IPS-18a (cell line): ENCODE results near the gene TIPARP.

Experiments
- H3K27ac ChIP-seq: one replicate; pipeline ENCODE4 v1.5.1; 2013; ENCODE audit warnings: low read length
- H3K27me3 ChIP-seq: one replicate; pipeline ENCODE4 v1.6.1; 2013; ENCODE audit warnings: mild to moderate bottlenecking, low read length; ENCODE audit not compliant: control insufficient read depth, insufficient read depth
- H3K36me3 ChIP-seq: one replicate; pipeline ENCODE4 v1.6.1; 2013; ENCODE audit warnings: low read depth, low read length; ENCODE audit not compliant: control insufficient read depth
- H3K4me1 ChIP-seq: one replicate; pipeline ENCODE4 v1.6.1; 2013; ENCODE audit warnings: low read depth, low read length; ENCODE audit not compliant: control insufficient read depth
- H3K4me3 ChIP-seq: one replicate; pipeline ENCODE4 v1.5.1; 2013; ENCODE audit warnings: low read length
- H3K9ac ChIP-seq: one replicate; pipeline ENCODE4 v1.6.1; 2013; ENCODE audit warnings: mild to moderate bottlenecking, low read length, moderate library complexity
- H3K9me3 ChIP-seq: one replicate; pipeline ENCODE4 v1.6.1; 2013; ENCODE audit warnings: low read depth, low read length; ENCODE audit not compliant: control insufficient read depth

TIPARP gene

DNA sequence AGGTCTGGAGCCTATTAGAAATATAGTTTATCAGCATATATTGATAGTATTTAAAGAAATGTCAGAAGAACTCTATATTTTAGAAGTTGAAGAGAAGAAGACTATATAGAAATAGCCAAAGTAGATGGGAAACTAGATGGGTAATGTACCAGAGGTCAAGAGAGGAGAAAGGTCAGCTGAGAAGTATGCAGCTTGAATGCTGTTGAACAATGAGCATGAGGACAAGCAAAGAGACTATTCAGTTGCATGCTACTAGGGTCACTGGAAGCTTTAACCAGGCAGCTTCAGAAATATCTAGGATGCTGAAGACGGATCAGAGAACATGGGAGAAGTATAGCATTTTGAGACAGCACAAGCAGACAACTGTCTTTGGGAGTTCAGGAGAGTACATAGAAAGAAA is 19.6 kb upstream of the TIPARP start:
- H3K9ac ChIP-seq, result no peak overlapping the region
- no peak overlapping the region for H3K4me3 ChIP-seq
- no peak overlapping the region for H3K27ac ChIP-seq
- no peaks in the 10 kb centered on the region for H3K9me3 ChIP-seq
- no peaks in the 10 kb centered on the region for H3K27me3 ChIP-seq
- no peaks in the 10 kb centered on the region for H3K4me1 ChIP-seq
- no peaks in the 10 kb centered on the region for H3K36me3 ChIP-seq

GRCh38 chr3:156655819-156656550 is 18.4 kb upstream of the TIPARP start:
- Histone ChIP-seq H3K9me3 (no peaks in the 10 kb centered on the region), H3K9ac (no peak overlapping the region), H3K4me3 (no peak overlapping the region), H3K4me1 (no peaks in the 10 kb centered on the region), H3K27me3 (no peaks in the 10 kb centered on the region), H3K36me3 (no peaks in the 10 kb centered on the region), H3K27ac (no peak overlapping the region)

DNA sequence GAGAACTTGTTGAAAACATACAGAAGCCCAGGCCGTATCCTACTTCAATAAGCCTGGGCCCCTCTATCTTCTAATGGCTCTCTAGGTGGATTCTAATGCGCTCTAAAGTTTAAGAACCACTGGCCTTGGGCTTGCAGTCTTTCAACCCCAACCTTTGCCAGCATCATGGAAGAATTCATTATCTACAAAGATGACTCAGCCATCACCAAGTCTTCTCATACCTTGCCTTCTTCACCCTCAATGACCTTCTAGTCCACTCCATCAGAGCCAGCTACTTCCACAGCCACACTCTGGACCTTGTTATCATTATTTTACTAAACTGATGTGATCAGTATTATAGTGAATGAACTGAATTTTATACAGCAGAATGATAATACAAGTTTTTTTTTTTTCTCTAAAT is 16.9 kb upstream of the TIPARP start:
- Histone ChIP-seq H3K9me3 (no peaks in the 10 kb centered on the region), H3K27me3 (no peaks in the 10 kb centered on the region), H3K36me3 (no peaks in the 10 kb centered on the region), H3K4me1 (no peaks in the 10 kb centered on the region), H3K27ac (no peak overlapping the region), H3K4me3 (no peak overlapping the region), H3K9ac (no peak overlapping the region)

DNA sequence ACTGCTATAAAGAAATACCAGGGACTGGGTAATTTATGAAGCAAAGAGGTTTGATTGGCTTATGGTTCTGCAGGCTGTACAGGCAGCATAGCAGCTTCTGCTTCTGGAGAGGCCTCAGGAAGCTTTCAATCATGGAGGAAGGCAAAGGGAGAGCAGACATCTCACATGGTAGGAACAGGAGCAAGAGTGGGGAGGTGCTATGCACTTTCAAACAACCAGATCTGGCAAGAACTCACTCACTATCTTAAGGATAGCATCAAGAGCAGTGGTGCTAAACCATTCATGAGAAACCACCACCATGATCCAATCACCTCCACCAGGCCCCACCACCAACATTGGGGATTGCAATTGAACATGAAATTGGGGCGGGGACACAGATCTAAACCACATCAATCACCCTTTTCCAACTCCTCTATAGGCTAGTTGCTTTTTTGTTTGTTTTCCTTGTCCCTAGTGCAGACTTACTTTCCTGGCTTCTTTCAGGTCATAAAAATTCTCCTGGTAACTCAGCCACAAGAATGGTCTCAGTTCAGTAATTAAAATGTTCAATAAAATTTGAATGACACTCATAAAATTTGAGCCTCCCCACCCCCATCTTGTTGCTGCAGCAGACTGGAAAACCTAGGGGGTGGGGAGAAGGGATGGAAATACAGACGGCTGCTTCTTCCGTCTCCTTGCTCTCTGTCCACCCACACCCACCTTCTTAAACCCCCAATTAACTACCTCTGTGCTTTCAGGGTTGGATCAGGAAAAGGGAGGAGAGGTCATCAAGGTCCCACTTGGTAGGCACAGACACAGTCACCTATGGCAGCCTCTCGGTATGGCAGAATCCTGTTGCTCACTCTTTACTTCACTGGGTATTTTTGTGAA is 16.3 kb upstream of the TIPARP start:
- H3K27me3 ChIP-seq, result no peaks in the 10 kb centered on the region
- no peaks in the 10 kb centered on the region for H3K4me1 ChIP-seq
- H3K9ac ChIP-seq, result no peak overlapping the region
- H3K36me3 ChIP-seq, result no peaks in the 10 kb centered on the region
- no peak overlapping the region for H3K4me3 ChIP-seq
- H3K9me3 ChIP-seq, result no peaks in the 10 kb centered on the region
- no peak overlapping the region for H3K27ac ChIP-seq

- H3K9me3 ChIP-seq, result no peaks in the 10 kb centered on the region
- no peaks in the 10 kb centered on the region for H3K27me3 ChIP-seq
- H3K4me3 ChIP-seq, result no peak overlapping the region
- no peak overlapping the region for H3K9ac ChIP-seq
- H3K4me1 ChIP-seq, result no peaks in the 10 kb centered on the region
- H3K36me3 ChIP-seq, result no peaks in the 10 kb centered on the region
- H3K27ac ChIP-seq, result no peak overlapping the region
Observed at GRCh38 chr3:156658732-156659090, 15.7 kb upstream of the TIPARP start.

GRCh38 chr3:156659260-156659659 is 15.1 kb upstream of the TIPARP start:
- no peaks in the 10 kb centered on the region for H3K36me3 ChIP-seq
- no peaks in the 10 kb centered on the region for H3K9me3 ChIP-seq
- H3K4me1 ChIP-seq, result no peaks in the 10 kb centered on the region
- H3K27ac ChIP-seq, result no peak overlapping the region
- H3K27me3 ChIP-seq, result no peaks in the 10 kb centered on the region
- no peak overlapping the region for H3K9ac ChIP-seq
- H3K4me3 ChIP-seq, result no peak overlapping the region

GRCh38 chr3:156661155-156661554 is 13.2 kb upstream of the TIPARP start:
- Histone ChIP-seq H3K4me3 (no peak overlapping the region), H3K4me1 (no peaks in the 10 kb centered on the region), H3K27me3 (no peaks in the 10 kb centered on the region), H3K27ac (no peak overlapping the region), H3K36me3 (no peaks in the 10 kb centered on the region), H3K9ac (no peak overlapping the region), H3K9me3 (no peaks in the 10 kb centered on the region)

GRCh38 chr3:156664011-156664830 is 10.2 kb upstream of the TIPARP start:
- no peak overlapping the region for H3K27ac ChIP-seq
- peaks cover 5% of the 10 kb centered on the region for H3K4me1 ChIP-seq
- H3K36me3 ChIP-seq, result no peaks in the 10 kb centered on the region
- H3K4me3 ChIP-seq, result no peak overlapping the region
- H3K9me3 ChIP-seq, result no peaks in the 10 kb centered on the region
- H3K27me3 ChIP-seq, result no peaks in the 10 kb centered on the region
- no peak overlapping the region for H3K9ac ChIP-seq

DNA sequence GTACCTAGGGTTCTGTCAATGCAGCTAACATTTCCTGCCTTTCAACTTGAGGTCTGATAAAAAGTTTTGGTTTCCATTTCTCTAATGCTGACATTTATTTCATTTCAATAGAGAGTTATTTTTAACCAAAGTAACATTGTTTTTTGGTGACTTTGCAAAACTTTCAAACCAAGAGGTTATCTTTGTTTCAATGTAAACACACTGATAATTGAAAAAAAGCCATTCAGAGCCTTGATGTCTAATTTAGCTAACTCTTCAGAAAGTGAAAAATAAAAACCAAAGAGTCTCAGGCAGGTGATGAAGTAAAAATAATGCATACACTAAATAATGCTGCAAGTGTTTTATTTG is 9.6 kb upstream of the TIPARP start:
- Histone ChIP-seq H3K27ac (no peak overlapping the region), H3K9me3 (no peaks in the 10 kb centered on the region), H3K4me3 (no peak overlapping the region), H3K27me3 (no peaks in the 10 kb centered on the region), H3K9ac (no peak overlapping the region), H3K4me1 (peaks cover 5% of the 10 kb centered on the region), H3K36me3 (no peaks in the 10 kb centered on the region)

- Histone ChIP-seq H3K4me1 (peaks cover 5% of the 10 kb centered on the region), H3K36me3 (no peaks in the 10 kb centered on the region)
Observed at GRCh38 chr3:156665291-156665690, 9.1 kb upstream of the TIPARP start.

DNA sequence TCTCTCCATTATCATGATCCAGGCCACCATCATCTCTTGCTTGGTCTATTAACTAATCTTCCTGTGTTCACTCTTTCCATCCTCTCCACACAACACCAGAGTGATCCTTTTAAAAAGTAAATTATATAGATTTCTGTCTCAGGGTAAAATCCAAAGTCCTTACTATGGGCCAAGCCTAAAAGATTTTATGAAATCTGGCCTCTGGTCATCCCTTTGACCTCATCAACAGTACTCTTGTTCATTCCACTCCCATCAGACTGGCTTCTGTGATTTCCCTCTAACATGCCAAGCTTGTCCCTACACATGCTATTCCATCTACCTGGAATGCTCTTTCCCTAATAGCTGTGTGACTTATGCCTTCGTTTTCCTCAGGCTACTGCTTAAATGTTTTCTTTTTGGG is 8.3 kb upstream of the TIPARP start:
- Histone ChIP-seq H3K36me3 (no peaks in the 10 kb centered on the region), H3K9ac (no peak overlapping the region), H3K4me3 (no peak overlapping the region), H3K27me3 (no peaks in the 10 kb centered on the region), H3K9me3 (no peaks in the 10 kb centered on the region), H3K27ac (no peak overlapping the region), H3K4me1 (peaks cover 5% of the 10 kb centered on the region)

More at GRCh38 chr3:156665291-156665690, 9.1 kb upstream of the TIPARP start:
- Histone ChIP-seq H3K27ac (no peak overlapping the region), H3K9me3 (no peaks in the 10 kb centered on the region), H3K4me3 (no peak overlapping the region), H3K9ac (no peak overlapping the region), H3K27me3 (no peaks in the 10 kb centered on the region)
